ENCODE results near the gene VMAC.

Gene VMAC

DNA sequence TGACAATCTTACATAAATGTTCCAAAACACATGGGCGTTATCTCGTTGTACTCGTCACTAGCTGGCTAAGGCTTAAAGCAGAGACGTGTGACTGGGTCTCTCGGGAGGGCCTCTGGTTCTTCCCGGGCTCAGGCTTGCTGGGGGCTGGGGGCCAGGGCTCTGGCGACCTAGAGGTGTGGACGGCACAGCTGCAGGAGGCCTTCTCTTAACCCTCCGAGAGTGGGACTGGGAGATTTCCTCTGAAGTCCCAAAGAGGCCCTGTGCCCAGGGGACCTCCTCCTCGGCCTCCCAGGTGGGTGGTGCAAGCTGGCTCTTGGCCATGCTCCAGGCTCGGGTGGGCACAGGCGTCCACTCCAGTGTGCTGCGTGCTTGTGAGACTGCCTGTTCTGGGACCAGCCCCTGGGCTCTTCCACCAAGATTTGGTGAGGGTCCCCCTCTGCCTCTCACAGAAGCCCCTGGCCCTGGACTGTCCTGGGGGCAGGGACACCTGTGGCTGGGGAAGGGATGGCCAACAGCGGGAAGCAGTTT lies 11.6 kb downstream of the VMAC start:
- H3K4me3 ChIP-seq (replicated peaks; ENCODE audit: low read depth, low read length): no peak overlapping the region
- DNase-seq (ENCODE audit: extremely low read depth, low read depth): no peak
- TF ChIP-seq, protein P1, sequence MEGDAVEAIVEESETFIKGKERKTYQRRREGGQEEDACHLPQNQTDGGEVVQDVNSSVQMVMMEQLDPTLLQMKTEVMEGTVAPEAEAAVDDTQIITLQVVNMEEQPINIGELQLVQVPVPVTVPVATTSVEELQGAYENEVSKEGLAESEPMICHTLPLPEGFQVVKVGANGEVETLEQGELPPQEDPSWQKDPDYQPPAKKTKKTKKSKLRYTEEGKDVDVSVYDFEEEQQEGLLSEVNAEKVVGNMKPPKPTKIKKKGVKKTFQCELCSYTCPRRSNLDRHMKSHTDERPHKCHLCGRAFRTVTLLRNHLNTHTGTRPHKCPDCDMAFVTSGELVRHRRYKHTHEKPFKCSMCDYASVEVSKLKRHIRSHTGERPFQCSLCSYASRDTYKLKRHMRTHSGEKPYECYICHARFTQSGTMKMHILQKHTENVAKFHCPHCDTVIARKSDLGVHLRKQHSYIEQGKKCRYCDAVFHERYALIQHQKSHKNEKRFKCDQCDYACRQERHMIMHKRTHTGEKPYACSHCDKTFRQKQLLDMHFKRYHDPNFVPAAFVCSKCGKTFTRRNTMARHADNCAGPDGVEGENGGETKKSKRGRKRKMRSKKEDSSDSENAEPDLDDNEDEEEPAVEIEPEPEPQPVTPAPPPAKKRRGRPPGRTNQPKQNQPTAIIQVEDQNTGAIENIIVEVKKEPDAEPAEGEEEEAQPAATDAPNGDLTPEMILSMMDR (IDR thresholded peaks at IDR 0.05; ENCODE audit: low read depth, low read length, missing control alignments): no peak

GRCh38 chr19:5917431-5918107 lies 12.9 kb downstream of the VMAC start:
- no peak overlapping the region for H3K4me3 ChIP-seq (replicated peaks; ENCODE audit: low read depth, low read length)
- TF ChIP-seq, protein P1 (IDR thresholded peaks at IDR 0.05; ENCODE audit: low read depth, low read length, missing control alignments): no peak
- no peak for DNase-seq (ENCODE audit: extremely low read depth, low read depth)

DNA sequence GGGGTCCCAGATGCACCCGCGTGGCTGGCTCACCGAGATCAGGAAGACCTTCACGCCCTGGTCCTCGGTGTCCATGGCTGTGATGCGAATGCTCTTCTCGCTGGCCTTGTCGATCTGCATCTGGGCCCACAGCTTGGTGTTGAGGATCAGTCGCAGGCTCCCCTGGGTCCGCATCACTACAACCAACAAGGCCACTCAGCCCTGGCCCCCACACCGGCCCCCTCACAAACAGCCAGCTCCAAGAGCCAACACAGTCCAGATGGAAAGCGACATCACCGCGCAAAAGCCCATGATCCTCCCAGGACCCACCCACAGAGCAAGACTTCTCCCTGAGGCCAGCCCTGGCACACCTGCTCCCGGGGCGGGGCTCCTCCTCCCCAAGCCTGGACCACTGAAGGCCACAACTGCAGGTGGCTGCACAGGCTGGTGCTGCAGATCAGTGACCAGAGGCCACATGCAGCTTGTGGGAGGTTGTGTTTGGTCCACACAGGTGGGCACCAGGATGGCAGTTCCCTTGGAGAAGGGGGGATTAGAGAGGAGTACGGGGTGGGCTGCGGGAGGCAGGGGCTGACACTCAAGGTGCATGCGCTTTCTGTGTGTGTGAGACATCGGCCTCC lies 13.9 kb downstream of the VMAC start:
- DNase-seq (ENCODE audit: extremely low read depth, low read depth): no peak
- TF ChIP-seq, protein P1 (IDR thresholded peaks at IDR 0.05; ENCODE audit: low read depth, low read length, missing control alignments): no peak
- H3K4me3 ChIP-seq (replicated peaks; ENCODE audit: low read depth, low read length): no peak overlapping the region

- TF ChIP-seq, protein P1 (IDR thresholded peaks at IDR 0.05; ENCODE audit: low read depth, low read length, missing control alignments): no peak
Observed at GRCh38 chr19:5921516-5922160, 17.0 kb downstream of the VMAC start.

GRCh38 chr19:5922161-5922545 lies 17.5 kb downstream of the VMAC start:
- H3K4me3 ChIP-seq (replicated peaks; ENCODE audit: low read depth, low read length): no peak overlapping the region
- no peak for DNase-seq (ENCODE audit: extremely low read depth, low read depth)
- TF ChIP-seq, protein P1 (IDR thresholded peaks at IDR 0.05; ENCODE audit: low read depth, low read length, missing control alignments): no peak

More at GRCh38 chr19:5921516-5922160, 17.0 kb downstream of the VMAC start:
- no peak overlapping the region for H3K4me3 ChIP-seq (replicated peaks; ENCODE audit: low read depth, low read length)
- DNase-seq (ENCODE audit: extremely low read depth, low read depth): no peak

GRCh38 chr19:5923356-5923755 lies 18.7 kb downstream of the VMAC start:
- no peak overlapping the region for H3K4me3 ChIP-seq (replicated peaks; ENCODE audit: low read depth, low read length)
- no peak for DNase-seq (ENCODE audit: extremely low read depth, low read depth)
- TF ChIP-seq, protein P1 (IDR thresholded peaks at IDR 0.05; ENCODE audit: low read depth, low read length, missing control alignments): no peak
